GM12891 (cell line): ENCODE measurements around the gene VSX1.

ENCODE experiments used
- DNase-seq: peaks from one replicate; pipeline ENCODE4 v3.0.0; 2011; ENCODE audit warnings: low spot score; ENCODE audit not compliant: insufficient read length
- FAIRE-seq: peaks from 2 replicates; lab custom pipeline; 2011; peaks lifted over from hg19 to GRCh38; lab: Jason Lieb, UNC
- PAX5 ChIP-seq: IDR thresholded peaks from 2 replicates; pipeline ENCODE4 v1.6.1; 2011; ENCODE audit warnings: low read length, moderate library complexity, mild to moderate bottlenecking; ENCODE audit not compliant: insufficient read depth, severe bottlenecking
- POLR2A ChIP-seq: IDR thresholded peaks from 2 replicates; pipeline ENCODE4 v1.6.1; 2011; ENCODE audit warnings: low read depth, low read length, control low read depth
- POLR2AphosphoS5 ChIP-seq: IDR thresholded peaks from 2 replicates; pipeline ENCODE4 v1.6.1; 2011; ENCODE audit warnings: low read depth, low read length, control low read depth
- POU2F2 ChIP-seq: IDR thresholded peaks from 2 replicates; pipeline ENCODE4 v1.6.1; 2011; ENCODE audit warnings: low read depth, mild to moderate bottlenecking, control low read depth, low read length, moderate library complexity
- SPI1 ChIP-seq: IDR thresholded peaks from 2 replicates; pipeline ENCODE4 v1.6.1; 2011; ENCODE audit warnings: low read depth, low read length, control low read depth
- TAF1 ChIP-seq: IDR thresholded peaks from 2 replicates; pipeline ENCODE4 v1.6.1; 2011; ENCODE audit warnings: low read depth, low read length, control low read depth

The VSX1 gene

GRCh38 chr20:25054995-25055629 is 26.8 kb downstream of the VSX1 start:
- FAIRE-seq (peak; percentile 5), DNase-seq (no peak)
- TF ChIP-seq POLR2AphosphoS5 (no peak), POU2F2 (no peak), PAX5 (no peak), POLR2A (no peak), TAF1 (no peak), SPI1 (no peak)

GRCh38 chr20:25054096-25054820 is 27.7 kb downstream of the VSX1 start:
- FAIRE-seq (no peak), DNase-seq (no peak)
- TF ChIP-seq POU2F2 = no peak
- TF ChIP-seq POLR2A = no peak

GRCh38 chr20:25053255-25054031 is 28.5 kb downstream of the VSX1 start:
- FAIRE-seq = peak; percentile 69
- TF ChIP-seq POU2F2 (no peak), SPI1 (0 out of 2 replicates have a peak, but pooled peaks have one; percentile 5)
- no peak for DNase-seq

GRCh38 chr20:25052255-25053194 is 29.4 kb downstream of the VSX1 start:
- TF ChIP-seq PAX5 = no peak
- no peak for TF ChIP-seq SPI1
- no peak for TF ChIP-seq TAF1
- no peak for TF ChIP-seq POLR2A
- no peak for TF ChIP-seq POU2F2
- DNase-seq (no peak), FAIRE-seq (peak; percentile 28)

- DNase-seq = no peak
- FAIRE-seq = no peak
- TF ChIP-seq POU2F2 = no peak
Observed at GRCh38 chr20:25051386-25052155, 30.4 kb downstream of the VSX1 start.

GRCh38 chr20:25050501-25051350 is 31.2 kb downstream of the VSX1 start:
- no peak for DNase-seq
- FAIRE-seq = no peak
- no peak for TF ChIP-seq PAX5
- no peak for TF ChIP-seq TAF1
- TF ChIP-seq POLR2AphosphoS5 = no peak
- TF ChIP-seq POLR2A = no peak
- TF ChIP-seq POU2F2 = no peak

- TF ChIP-seq POU2F2 (no peak), POLR2AphosphoS5 (no peak), SPI1 (no peak), POLR2A (no peak), PAX5 (no peak), TAF1 (no peak)
- no peak for DNase-seq
- no peak for FAIRE-seq
Observed at GRCh38 chr20:25050082-25050481, 31.9 kb downstream of the VSX1 start.

GRCh38 chr20:25049261-25050060 is 32.5 kb downstream of the VSX1 start:
- TF ChIP-seq POU2F2 (no peak), PAX5 (no peak), POLR2A (no peak), SPI1 (no peak), TAF1 (no peak), POLR2AphosphoS5 (no peak)
- no peak for DNase-seq
- FAIRE-seq = no peak
